IMR-90 (cell line): ENCODE results near the gene AGGF1. TPM values are rescaled to one million over a fixed set of nuclear protein-coding genes. Genes with fewer than 3 reads are reported as not detected.

ENCODE experiments used
- ATAC-seq: fragments of 200-7000 bp; cut with Tn5 transposase; 2 replicates; pipeline ENCODE4 v1.9.1; 2020; ENCODE audit warnings: low read depth, mild to moderate bottlenecking, moderate library complexity
- BruUV-seq: library from RNA; stranded (reverse); fragments of 400-500 nt; replicated peaks from 2 replicates; lab custom pipeline; 2021; lab: Mats Ljungman, UMichigan
- CTCF ChIA-PET: fragments of 300-600 bp; formaldehyde crosslinking; extraction: SDS; loops from one replicate; lab custom pipeline; 2021; ENCODE audit warnings: antibody characterized with exemption; lab: Yijun Ruan, JAX
- POLR2A ChIA-PET: fragments of 300-600 bp; sonication (Branson Sonifier 250); formaldehyde crosslinking; loops from one replicate; lab custom pipeline; 2022; ENCODE audit warnings: antibody characterized with exemption; ENCODE audit not compliant: unreplicated experiment; lab: Charles Lee
- DNase-seq: peaks from one replicate; pipeline ENCODE4 v3.0.0; 2013
- H2AFZ ChIP-seq: replicated peaks from 2 replicates; pipeline ENCODE3; 2013; ENCODE audit warnings: low read length, mild to moderate bottlenecking; ENCODE audit not compliant: poor library complexity
- H2AK5ac ChIP-seq: 2 replicates; pipeline ENCODE4 v1.6.1; 2013; ENCODE audit warnings: low read depth, low read length, inconsistent platforms
- H2AK9ac ChIP-seq: replicated peaks from 2 replicates; pipeline ENCODE3; 2013; ENCODE audit warnings: mild to moderate bottlenecking, low read depth, low read length, moderate library complexity; ENCODE audit not compliant: poor library complexity
- H2BK120ac ChIP-seq: 2 replicates; pipeline ENCODE4 v1.6.1; 2013; ENCODE audit warnings: low read depth, low read length, inconsistent platforms
- H2BK15ac ChIP-seq: 3 replicates; pipeline ENCODE4 v1.6.1; 2013; ENCODE audit warnings: low read depth, low read length, inconsistent platforms
- H2BK20ac ChIP-seq: 2 replicates; pipeline ENCODE4 v1.6.1; 2013; ENCODE audit warnings: low read depth, mild to moderate bottlenecking, inconsistent platforms, low read length, moderate library complexity
- H2BK5ac ChIP-seq: 2 replicates; pipeline ENCODE4 v1.6.1; 2013; ENCODE audit warnings: mild to moderate bottlenecking, low read depth, low read length, inconsistent platforms; ENCODE audit not compliant: poor library complexity, severe bottlenecking
- H3K14ac ChIP-seq: replicated peaks from 2 replicates; pipeline ENCODE4 v1.6.1; 2013; ENCODE audit warnings: low read depth, low read length, inconsistent platforms
- H3K18ac ChIP-seq: 2 replicates; pipeline ENCODE4 v1.6.1; 2013; ENCODE audit warnings: low read depth, low read length, control low read depth
- H3K23ac ChIP-seq: 2 replicates; pipeline ENCODE4 v1.6.1; 2013; ENCODE audit warnings: low read depth, low read length, inconsistent platforms
- H3K27ac ChIP-seq: 2 replicates; pipeline ENCODE4 v1.5.1; 2013; ENCODE audit warnings: mild to moderate bottlenecking, control low read depth, low read length; ENCODE audit not compliant: insufficient read depth
- H3K27me3 ChIP-seq: 2 replicates; pipeline ENCODE4 v1.6.1; 2013; ENCODE audit warnings: low read length; ENCODE audit not compliant: control insufficient read depth, insufficient read depth
- H3K36me3 ChIP-seq: 2 replicates; pipeline ENCODE4 v1.6.1; 2013; ENCODE audit warnings: low read length, mixed read lengths; ENCODE audit not compliant: control insufficient read depth, insufficient read depth
- H3K4ac ChIP-seq: 2 replicates; pipeline ENCODE4 v1.6.1; 2013; ENCODE audit warnings: low read depth, low read length, inconsistent platforms
- H3K4me1 ChIP-seq: 2 replicates; pipeline ENCODE4 v1.6.1; 2013; ENCODE audit warnings: low read length, mixed read lengths; ENCODE audit not compliant: control insufficient read depth, insufficient read depth
- H3K4me2 ChIP-seq: 2 replicates; pipeline ENCODE4 v1.6.1; 2013; ENCODE audit warnings: low read depth, mild to moderate bottlenecking, control low read depth, low read length, moderate library complexity
- H3K4me3 ChIP-seq: 2 replicates; pipeline ENCODE4 v1.5.1; 2013; ENCODE audit warnings: low read depth, mild to moderate bottlenecking, control low read depth, low read length, moderate library complexity; ENCODE audit not compliant: insufficient read depth
- H3K56ac ChIP-seq: 2 replicates; pipeline ENCODE4 v1.6.1; 2013; ENCODE audit warnings: low read length, inconsistent platforms; ENCODE audit not compliant: insufficient read depth; ENCODE audit errors: extremely low read depth
- H3K79me1 ChIP-seq, 2 experiments: 2 replicates each; pipeline ENCODE4 v1.6.1; 2013; ENCODE audit warnings: low read length in 2 of 2, inconsistent platforms in 1 of 2, low read depth in 1 of 2
- H3K9ac ChIP-seq: 2 replicates; pipeline ENCODE4 v1.6.1; 2013; ENCODE audit warnings: low read depth, low read length, control low read depth
- H3K9me1 ChIP-seq: 2 replicates; pipeline ENCODE4 v1.6.1; 2013; ENCODE audit warnings: low read length, inconsistent platforms; ENCODE audit not compliant: insufficient read depth
- H3K9me3 ChIP-seq: 2 replicates; pipeline ENCODE4 v1.6.1; 2013; ENCODE audit warnings: low read length; ENCODE audit not compliant: control insufficient read depth, insufficient read depth
- H4K20me1 ChIP-seq: 2 replicates; pipeline ENCODE4 v1.6.1; 2013; ENCODE audit warnings: low read length, inconsistent platforms; ENCODE audit not compliant: insufficient read depth
- H4K5ac ChIP-seq: 2 replicates; pipeline ENCODE4 v1.6.1; 2013; ENCODE audit warnings: mild to moderate bottlenecking, low read depth, low read length, control low read depth
- H4K8ac ChIP-seq, 2 experiments: 2 replicates each; pipeline ENCODE4 v1.6.1; 2013; ENCODE audit warnings: low read depth in 2 of 2, low read length in 2 of 2, control low read depth in 1 of 2, inconsistent platforms in 1 of 2
- H4K91ac ChIP-seq: 2 replicates; pipeline ENCODE4 v1.6.1; 2013; ENCODE audit warnings: low read depth, low read length, inconsistent platforms; ENCODE audit not compliant: insufficient read depth
- BHLHE40 ChIP-seq: fragments of 150-350 bp; IDR thresholded peaks from 2 replicates; pipeline ENCODE4 v1.6.1; 2016; ENCODE audit warnings: mild to moderate bottlenecking, low read depth, low read length
- CEBPB ChIP-seq: IDR thresholded peaks from 2 replicates; pipeline ENCODE4 v1.6.1; 2012; ENCODE audit warnings: low read depth, low read length, improper control_type of control experiment
- CHD1 ChIP-seq: IDR thresholded peaks from 2 replicates; pipeline ENCODE4 v1.6.1; 2012; ENCODE audit warnings: low read depth, low read length, improper control_type of control experiment
- FOS ChIP-seq: fragments of 150-350 bp; IDR thresholded peaks from 2 replicates; pipeline ENCODE4 v1.6.1; 2016; ENCODE audit warnings: low read depth, low read length
- MAFK ChIP-seq: IDR thresholded peaks from 2 replicates; pipeline ENCODE4 v1.6.1; 2012; ENCODE audit warnings: low read depth, low read length, improper control_type of control experiment
- MAZ ChIP-seq: IDR thresholded peaks from 2 replicates; pipeline ENCODE4 v1.6.1; 2012; ENCODE audit warnings: low read depth, mild to moderate bottlenecking, low read length, improper control_type of control experiment, moderate library complexity, borderline replicate concordance
- MXI1 ChIP-seq: IDR thresholded peaks from 2 replicates; pipeline ENCODE4 v1.6.1; 2012; ENCODE audit warnings: low read depth, mild to moderate bottlenecking, low read length, moderate library complexity, borderline replicate concordance
- NFE2L2 ChIP-seq: fragments of 150-350 bp; IDR thresholded peaks from 2 replicates; pipeline ENCODE4 v1.6.1; 2016; ENCODE audit warnings: low read depth, mild to moderate bottlenecking, low read length
- POLR2A ChIP-seq: IDR thresholded peaks from 2 replicates; pipeline ENCODE4 v1.6.1; 2012; ENCODE audit warnings: mild to moderate bottlenecking, low read depth, low read length
- RAD21 ChIP-seq: IDR thresholded peaks from 2 replicates; pipeline ENCODE4 v1.6.1; 2012; ENCODE audit warnings: low read length, improper control_type of control experiment
- RCOR1 ChIP-seq: IDR thresholded peaks from 2 replicates; pipeline ENCODE4 v1.6.1; 2012; ENCODE audit warnings: mild to moderate bottlenecking, low read length, improper control_type of control experiment; ENCODE audit not compliant: insufficient replicate concordance
- RFX5 ChIP-seq: IDR thresholded peaks from 2 replicates; pipeline ENCODE4 v1.8.0; 2012; ENCODE audit warnings: low read depth, mild to moderate bottlenecking, low read length, moderate library complexity
- SMC3 ChIP-seq: fragments of 150-350 bp; IDR thresholded peaks from 2 replicates; pipeline ENCODE4 v1.6.1; 2016; ENCODE audit warnings: low read depth, mild to moderate bottlenecking, antibody characterized with exemption, low read length, moderate library complexity
- WGBS, 2 experiments: methylation state at CpG; one replicate each; pipeline versions ENCODE4 v1.1.5 to v1.1.7; 2013; ENCODE audit warnings: missing lambda C conversion rate in 2 of 2; ENCODE audit not compliant: insufficient read length in 1 of 2; ENCODE audit errors: extremely low coverage in 2 of 2; 5-methylcytosine and 5-hydroxymethylcytosine counted together
- dilution Hi-C: fragments of 300-500 bp; cut with HindIII; formaldehyde crosslinking; loops from one replicate; pipeline ENCODE4 v1.14.3; 2018; ENCODE audit warnings: low sequenced_read_pairs; ENCODE audit not compliant: unreplicated experiment
- in situ Hi-C: fragments of 300-500 bp; cut with MboI; formaldehyde crosslinking; loops from 3 replicates; pipeline ENCODE4 v1.14.3; 2019; ENCODE audit warnings: low sequenced_read_pairs, inconsistent platforms, mixed read lengths
- intact Hi-C: fragments of 100-400 bp; cut with micrococcal nuclease; formaldehyde crosslinking; loops from 2 replicates; pipeline ENCODE4 v1.10.0; 2022
- polyA plus RNA-seq, 3 experiments: library from polyadenylated mRNA; depleted of rRNA; stranded (reverse); fragments of >200 nt; gene quantifications; 2 replicates each; pipeline ENCODE4 v1.2.3, GENCODE V29; 2012; ENCODE audit warnings: low replicate concordance in 1 of 3
- total RNA-seq: library from RNA; depleted of rRNA; stranded (reverse); fragments of >200 nt; gene quantifications from 2 replicates; pipeline ENCODE4 v1.2.3, GENCODE V29; 2012
- TF ChIP-seq, protein P1 (sequence below): fragments of 150-350 bp; IDR thresholded peaks from 2 replicates; pipeline ENCODE4 v1.6.1; 2017; ENCODE audit warnings: mild to moderate bottlenecking, antibody characterized with exemption, low read length, low read depth
- TF ChIP-seq, protein P2 (sequence below): fragments of 150-350 bp; IDR thresholded peaks from 2 replicates; pipeline ENCODE4 v1.6.1; 2016; ENCODE audit warnings: low read depth, mild to moderate bottlenecking, low read length, moderate library complexity, borderline replicate concordance
- TF ChIP-seq, protein P3 (sequence below): conservative IDR thresholded peaks from 2 replicates; pipeline ENCODE4 v1.5.1; 2012; ENCODE audit warnings: mild to moderate bottlenecking, low read depth, low read length, improper control_type of control experiment

AGGF1 gene
- total and polyA plus RNA-seq, 2 of the 4 experiments (the other 2 are of a cell fraction) = 7.3 to 8.4 TPM

DNA sequence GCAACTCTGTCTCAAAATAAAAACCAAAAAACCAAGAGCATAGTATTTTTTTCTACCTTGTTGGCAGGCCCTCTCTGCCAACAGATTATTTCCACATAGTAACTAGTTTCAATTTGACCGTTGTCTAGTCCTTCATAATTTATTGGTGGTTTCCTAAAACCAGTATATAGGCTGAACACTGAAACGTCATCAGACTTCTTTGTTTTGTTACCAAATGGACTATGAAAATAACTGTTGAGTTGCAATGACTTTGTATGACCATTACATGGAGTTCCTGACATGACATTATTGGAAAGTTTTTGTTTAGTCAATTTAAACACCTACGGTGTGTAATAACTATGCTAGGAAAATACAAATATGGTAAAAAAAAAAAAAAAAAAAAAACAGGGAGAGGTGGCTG is 1.7 kb downstream of the AGGF1 start:
- no peak overlapping the region for H2AK9ac ChIP-seq
- no TSS peak for BruUV-seq
- H4K91ac ChIP-seq = no peak overlapping the region
- dilution Hi-C loops = no loop called here
- DNase-seq = no peak
- CTCF ChIA-PET = interaction anchor here (0.5 kb wide), 1 partner anchor 112 kb away, joined by 3 read pairs; no protein-coding TSS in a partner anchor
- no peak overlapping the region for H3K23ac ChIP-seq
- WGBS, 2 experiments = no CpG with 5 or more reads among the region's 3 CpGs
- no peak overlapping the region for H2BK5ac ChIP-seq
- no peak overlapping the region for H2AFZ ChIP-seq
- H3K36me3 ChIP-seq = peaks cover 6% of the 10 kb centered on the region
- H3K4ac ChIP-seq = no peak overlapping the region
- no peaks in the 10 kb centered on the region; the same call in 1 of the 2 replicates for H3K9me3 ChIP-seq
- H3K79me1 ChIP-seq = peaks cover 8 to 27% of the 10 kb centered on the region in 2 experiments
- H3K9ac ChIP-seq = no peak overlapping the region
- no peak overlapping the region for H3K56ac ChIP-seq
- 0 out of 2 replicates have a peak, but pooled peaks cover 2% of the 10 kb centered on the region for H3K9me1 ChIP-seq
- peaks cover 2% of the 10 kb centered on the region for H3K4me1 ChIP-seq
- POLR2A ChIA-PET = no interaction called here
- no peak overlapping the region for H3K4me3 ChIP-seq
- H3K27ac ChIP-seq = no peak overlapping the region
- no peak overlapping the region for H2BK15ac ChIP-seq
- no peak for ATAC-seq
- H3K14ac ChIP-seq = no peak overlapping the region
- TF ChIP-seq MAZ (no peak), RAD21 (no peak), NFE2L2 (no peak), MXI1 (no peak), RFX5 (no peak), MAFK (no peak), RCOR1 (no peak), FOS (no peak), SMC3 (no peak), POLR2A (no peak), CHD1 (no peak), BHLHE40 (no peak), CEBPB (no peak)
- TF ChIP-seq, protein P1, sequence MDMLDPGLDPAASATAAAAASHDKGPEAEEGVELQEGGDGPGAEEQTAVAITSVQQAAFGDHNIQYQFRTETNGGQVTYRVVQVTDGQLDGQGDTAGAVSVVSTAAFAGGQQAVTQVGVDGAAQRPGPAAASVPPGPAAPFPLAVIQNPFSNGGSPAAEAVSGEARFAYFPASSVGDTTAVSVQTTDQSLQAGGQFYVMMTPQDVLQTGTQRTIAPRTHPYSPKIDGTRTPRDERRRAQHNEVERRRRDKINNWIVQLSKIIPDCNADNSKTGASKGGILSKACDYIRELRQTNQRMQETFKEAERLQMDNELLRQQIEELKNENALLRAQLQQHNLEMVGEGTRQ = no peak
- TF ChIP-seq, protein P2, sequence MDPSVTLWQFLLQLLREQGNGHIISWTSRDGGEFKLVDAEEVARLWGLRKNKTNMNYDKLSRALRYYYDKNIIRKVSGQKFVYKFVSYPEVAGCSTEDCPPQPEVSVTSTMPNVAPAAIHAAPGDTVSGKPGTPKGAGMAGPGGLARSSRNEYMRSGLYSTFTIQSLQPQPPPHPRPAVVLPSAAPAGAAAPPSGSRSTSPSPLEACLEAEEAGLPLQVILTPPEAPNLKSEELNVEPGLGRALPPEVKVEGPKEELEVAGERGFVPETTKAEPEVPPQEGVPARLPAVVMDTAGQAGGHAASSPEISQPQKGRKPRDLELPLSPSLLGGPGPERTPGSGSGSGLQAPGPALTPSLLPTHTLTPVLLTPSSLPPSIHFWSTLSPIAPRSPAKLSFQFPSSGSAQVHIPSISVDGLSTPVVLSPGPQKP = no peak
- TF ChIP-seq, protein P3, sequence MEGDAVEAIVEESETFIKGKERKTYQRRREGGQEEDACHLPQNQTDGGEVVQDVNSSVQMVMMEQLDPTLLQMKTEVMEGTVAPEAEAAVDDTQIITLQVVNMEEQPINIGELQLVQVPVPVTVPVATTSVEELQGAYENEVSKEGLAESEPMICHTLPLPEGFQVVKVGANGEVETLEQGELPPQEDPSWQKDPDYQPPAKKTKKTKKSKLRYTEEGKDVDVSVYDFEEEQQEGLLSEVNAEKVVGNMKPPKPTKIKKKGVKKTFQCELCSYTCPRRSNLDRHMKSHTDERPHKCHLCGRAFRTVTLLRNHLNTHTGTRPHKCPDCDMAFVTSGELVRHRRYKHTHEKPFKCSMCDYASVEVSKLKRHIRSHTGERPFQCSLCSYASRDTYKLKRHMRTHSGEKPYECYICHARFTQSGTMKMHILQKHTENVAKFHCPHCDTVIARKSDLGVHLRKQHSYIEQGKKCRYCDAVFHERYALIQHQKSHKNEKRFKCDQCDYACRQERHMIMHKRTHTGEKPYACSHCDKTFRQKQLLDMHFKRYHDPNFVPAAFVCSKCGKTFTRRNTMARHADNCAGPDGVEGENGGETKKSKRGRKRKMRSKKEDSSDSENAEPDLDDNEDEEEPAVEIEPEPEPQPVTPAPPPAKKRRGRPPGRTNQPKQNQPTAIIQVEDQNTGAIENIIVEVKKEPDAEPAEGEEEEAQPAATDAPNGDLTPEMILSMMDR = no peak
- H4K5ac ChIP-seq = no peak overlapping the region
- in situ Hi-C loops = no loop called here
- H4K20me1 ChIP-seq = no peaks in the 10 kb centered on the region
- H3K4me2 ChIP-seq = no peak overlapping the region
- no peak overlapping the region for H2BK20ac ChIP-seq
- no peaks in the 10 kb centered on the region; the same call in 1 of the 2 replicates for H3K27me3 ChIP-seq
- no peak overlapping the region for H4K8ac ChIP-seq
- H2AK5ac ChIP-seq = no peak overlapping the region
- no peak overlapping the region for H3K18ac ChIP-seq
- intact Hi-C loops = loop anchor here (5.0 kb wide), 1 partner anchor 315 kb away; the partner anchor contains the start of gene F2R
- H2BK120ac ChIP-seq = no peak overlapping the region
